ENCODE measurements around the gene SLC7A5.
A peak's percentile ranks its signal among the peaks of the same experiment; 100 is the strongest.
"Not testable (repeated sequence)": the region's sequence is repeated elsewhere in the genome, so short reads cannot be mapped to it uniquely, and the experiment has no call there.

SLC7A5 gene

GRCh38 chr16:87860553-87861299 is 8.6 kb downstream of the SLC7A5 start:
- no peak for DNase-seq

- DNase-seq = not testable (repeated sequence)
Measured at GRCh38 chr16:87858151-87858993, 10.9 kb downstream of the SLC7A5 start.

GRCh38 chr16:87856791-87857228 is 12.5 kb downstream of the SLC7A5 start:
- no peak for DNase-seq

GRCh38 chr16:87855852-87856715 is 13.2 kb downstream of the SLC7A5 start:
- DNase-seq = no peak

- no peak for DNase-seq
Measured at GRCh38 chr16:87854907-87855683, 14.2 kb downstream of the SLC7A5 start.

- no peak for DNase-seq
Measured at GRCh38 chr16:87854053-87854906, 15.0 kb downstream of the SLC7A5 start.

- peak; percentile 59 for DNase-seq
Measured at GRCh38 chr16:87853411-87854052, 15.8 kb downstream of the SLC7A5 start.

GRCh38 chr16:87851601-87852000 is 17.7 kb downstream of the SLC7A5 start:
- no peak for DNase-seq

- DNase-seq = no peak
Measured at GRCh38 chr16:87851141-87851587, 18.1 kb downstream of the SLC7A5 start.

- no peak for DNase-seq
Measured at GRCh38 chr16:87850009-87851006, 19.0 kb downstream of the SLC7A5 start.

- no peak for DNase-seq
Measured at GRCh38 chr16:87849419-87850008, 19.8 kb downstream of the SLC7A5 start.

- no peak for DNase-seq
Measured at GRCh38 chr16:87848676-87849345, 20.5 kb downstream of the SLC7A5 start.

- DNase-seq = no peak
Measured at GRCh38 chr16:87847785-87848675, 21.3 kb downstream of the SLC7A5 start.

- no peak for DNase-seq
Measured at GRCh38 chr16:87847467-87847784, 21.9 kb downstream of the SLC7A5 start.

- DNase-seq = no peak
Measured at GRCh38 chr16:87846705-87847466, 22.4 kb downstream of the SLC7A5 start.

GRCh38 chr16:87845807-87846619 is 23.3 kb downstream of the SLC7A5 start:
- DNase-seq = no peak
